ENCODE measurements around the gene BGLAP. TPM values are rescaled to one million over a fixed set of nuclear protein-coding genes. Genes with fewer than 3 reads are reported as not detected.

BGLAP gene
- total and polyA plus RNA-seq, 2 of the 13 experiments (the other 11 are each of a cell fraction or from before 2014, with no cell fraction given), result 0.62 to 1.6 TPM

DNA sequence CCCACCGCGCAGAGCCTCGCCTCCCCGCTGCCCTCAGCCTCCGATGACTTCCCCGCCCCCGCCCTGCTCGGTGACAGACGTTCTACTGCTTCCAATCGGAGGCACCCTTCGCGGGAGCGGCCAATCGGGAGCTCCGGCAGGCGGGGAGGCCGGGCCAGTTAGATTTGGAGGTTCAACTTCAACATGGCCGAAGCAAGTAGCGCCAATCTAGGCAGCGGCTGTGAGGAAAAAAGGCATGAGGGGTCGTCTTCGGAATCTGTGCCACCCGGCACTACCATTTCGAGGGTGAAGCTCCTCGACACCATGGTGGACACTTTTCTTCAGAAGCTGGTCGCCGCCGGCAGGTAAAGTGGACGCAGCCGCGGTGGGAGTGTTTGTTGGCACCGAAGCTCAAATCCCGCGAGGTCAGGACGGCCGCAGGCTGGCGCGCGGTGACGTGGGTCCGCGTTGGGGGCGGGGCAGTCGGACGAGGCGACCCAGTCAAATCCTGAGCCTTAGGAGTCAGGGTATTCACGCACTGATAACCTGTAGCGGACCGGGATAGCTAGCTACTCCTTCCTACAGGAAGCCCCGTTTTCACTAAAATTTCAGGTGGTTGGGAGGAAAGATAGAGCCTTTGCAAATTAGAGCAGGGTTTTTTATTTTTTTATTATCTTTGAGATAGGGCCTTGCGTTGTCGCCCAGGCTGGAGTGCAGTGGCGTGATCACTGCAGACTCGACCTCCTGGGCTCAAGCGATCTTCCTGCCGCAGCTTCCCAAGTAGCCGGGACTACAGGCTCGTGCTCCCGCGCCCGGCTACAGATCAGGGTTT, 28.9 kb upstream of the BGLAP start, which contains the start of gene PMF1 (continued):
- peak; percentile 86 for TF ChIP-seq MXD3 (CRISPR knock-in tag; IDR thresholded peaks at IDR 0.05)
- peak; percentile 95 for TF ChIP-seq ZNF441 (CRISPR knock-in tag; IDR thresholded peaks at IDR 0.05; ENCODE audit: borderline replicate concordance)
- TF ChIP-seq, protein P1, sequence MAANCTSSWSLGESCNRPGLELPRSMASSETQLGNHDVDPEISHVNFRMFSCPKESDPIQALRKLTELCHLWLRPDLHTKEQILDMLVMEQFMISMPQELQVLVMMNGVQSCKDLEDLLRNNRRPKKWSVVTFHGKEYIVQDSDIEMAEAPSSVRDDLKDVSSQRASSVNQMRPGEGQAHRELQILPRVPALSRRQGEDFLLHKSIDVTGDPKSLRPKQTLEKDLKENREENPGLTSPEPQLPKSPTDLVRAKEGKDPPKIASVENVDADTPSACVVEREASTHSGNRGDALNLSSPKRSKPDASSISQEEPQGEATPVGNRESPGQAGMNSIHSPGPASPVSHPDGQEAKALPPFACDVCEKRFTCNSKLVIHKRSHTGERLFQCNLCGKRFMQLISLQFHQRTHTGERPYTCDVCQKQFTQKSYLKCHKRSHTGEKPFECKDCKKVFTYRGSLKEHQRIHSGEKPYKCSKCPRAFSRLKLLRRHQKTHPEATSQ (CRISPR knock-in tag; IDR thresholded peaks at IDR 0.05; ENCODE audit: borderline replicate concordance), result peak; percentile 82; the same call in 1 of the 2 replicates
- peak; percentile 81 for TF ChIP-seq POLR2AphosphoS5 (IDR thresholded peaks at IDR 0.05; ENCODE audit: low read depth, low read length)
- TF ChIP-seq, protein P2, sequence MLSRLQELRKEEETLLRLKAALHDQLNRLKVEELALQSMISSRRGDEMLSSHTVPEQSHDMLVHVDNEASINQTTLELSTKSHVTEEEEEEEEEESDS (CRISPR knock-in tag; IDR thresholded peaks at IDR 0.05; ENCODE audit: borderline replicate concordance), result no peak; the same call in 1 of the 2 replicates
- TF ChIP-seq NR2C2 (CRISPR knock-in tag; IDR thresholded peaks at IDR 0.05; ENCODE audit: borderline replicate concordance), result peak; percentile 68
- no peak; the same call in 1 of the 2 replicates for TF ChIP-seq ZFP37 (CRISPR knock-in tag; IDR thresholded peaks at IDR 0.05; ENCODE audit: borderline replicate concordance)
- TF ChIP-seq KDM5A (IDR thresholded peaks at IDR 0.05; ENCODE audit: borderline replicate concordance, low read length), result peak; percentile 75; the same call in 1 of the 2 replicates
- no peak for TF ChIP-seq ZIK1 (CRISPR knock-in tag; IDR thresholded peaks at IDR 0.05; ENCODE audit: borderline replicate concordance, low read depth)
- 0 out of 2 replicates have a peak, but pooled peaks have one; percentile 72 for TF ChIP-seq ZNF253 (CRISPR knock-in tag; IDR thresholded peaks at IDR 0.05; ENCODE audit: borderline replicate concordance)
- no peak; the same call in 1 of the 2 replicates for TF ChIP-seq RARA (CRISPR knock-in tag; IDR thresholded peaks at IDR 0.05)
- TF ChIP-seq TARDBP (CRISPR knock-in tag; IDR thresholded peaks at IDR 0.05), result peak; percentile 66
- no peak for TF ChIP-seq GLI4 (CRISPR knock-in tag; IDR thresholded peaks at IDR 0.05; ENCODE audit: borderline replicate concordance)
- TF ChIP-seq ZNF264 (CRISPR knock-in tag; IDR thresholded peaks at IDR 0.05), result peak; percentile 52; the same call in 1 of the 2 replicates
- no peak; the same call in 1 of the 2 replicates for TF ChIP-seq RXRB (CRISPR knock-in tag; IDR thresholded peaks at IDR 0.05; ENCODE audit: borderline replicate concordance)
- peak; percentile 54 for TF ChIP-seq RFXAP (CRISPR knock-in tag; IDR thresholded peaks at IDR 0.05; ENCODE audit: borderline replicate concordance)
- TF ChIP-seq, protein P3, sequence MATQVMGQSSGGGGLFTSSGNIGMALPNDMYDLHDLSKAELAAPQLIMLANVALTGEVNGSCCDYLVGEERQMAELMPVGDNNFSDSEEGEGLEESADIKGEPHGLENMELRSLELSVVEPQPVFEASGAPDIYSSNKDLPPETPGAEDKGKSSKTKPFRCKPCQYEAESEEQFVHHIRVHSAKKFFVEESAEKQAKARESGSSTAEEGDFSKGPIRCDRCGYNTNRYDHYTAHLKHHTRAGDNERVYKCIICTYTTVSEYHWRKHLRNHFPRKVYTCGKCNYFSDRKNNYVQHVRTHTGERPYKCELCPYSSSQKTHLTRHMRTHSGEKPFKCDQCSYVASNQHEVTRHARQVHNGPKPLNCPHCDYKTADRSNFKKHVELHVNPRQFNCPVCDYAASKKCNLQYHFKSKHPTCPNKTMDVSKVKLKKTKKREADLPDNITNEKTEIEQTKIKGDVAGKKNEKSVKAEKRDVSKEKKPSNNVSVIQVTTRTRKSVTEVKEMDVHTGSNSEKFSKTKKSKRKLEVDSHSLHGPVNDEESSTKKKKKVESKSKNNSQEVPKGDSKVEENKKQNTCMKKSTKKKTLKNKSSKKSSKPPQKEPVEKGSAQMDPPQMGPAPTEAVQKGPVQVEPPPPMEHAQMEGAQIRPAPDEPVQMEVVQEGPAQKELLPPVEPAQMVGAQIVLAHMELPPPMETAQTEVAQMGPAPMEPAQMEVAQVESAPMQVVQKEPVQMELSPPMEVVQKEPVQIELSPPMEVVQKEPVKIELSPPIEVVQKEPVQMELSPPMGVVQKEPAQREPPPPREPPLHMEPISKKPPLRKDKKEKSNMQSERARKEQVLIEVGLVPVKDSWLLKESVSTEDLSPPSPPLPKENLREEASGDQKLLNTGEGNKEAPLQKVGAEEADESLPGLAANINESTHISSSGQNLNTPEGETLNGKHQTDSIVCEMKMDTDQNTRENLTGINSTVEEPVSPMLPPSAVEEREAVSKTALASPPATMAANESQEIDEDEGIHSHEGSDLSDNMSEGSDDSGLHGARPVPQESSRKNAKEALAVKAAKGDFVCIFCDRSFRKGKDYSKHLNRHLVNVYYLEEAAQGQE (IDR thresholded peaks at IDR 0.05; ENCODE audit: borderline replicate concordance in 1 of 2, low read depth in 1 of 2, low read length in 2 of 2), result 0 out of 4 replicates have a peak, but pooled peaks of 1 of the 2 experiments have one; percentile 24
- TF ChIP-seq TERF1 (CRISPR knock-in tag; IDR thresholded peaks at IDR 0.05), result peak; percentile 58; the same call in 1 of the 2 replicates
- TF ChIP-seq HOXA7 (CRISPR knock-in tag; IDR thresholded peaks at IDR 0.05), result no peak

Data from HepG2 (cell line).